GM19239 (cell line): ENCODE results near the gene HAGHL.
"Not testable (repeated sequence)": the region's sequence is repeated elsewhere in the genome, so short reads cannot be mapped to it uniquely, and the experiment has no call there.

Source experiments
- DNase-seq: peaks from one replicate; pipeline ENCODE4 v3.0.0; 2011; ENCODE audit warnings: low spot score; ENCODE audit not compliant: insufficient read length
- FAIRE-seq: peaks from 2 replicates; lab custom pipeline; 2011; peaks lifted over from hg19 to GRCh38; lab: Jason Lieb, UNC

Gene HAGHL

GRCh38 chr16:705431-706188, 21.3 kb upstream of the HAGHL start, which contains the start of gene FBXL16:
Gene FBXL16, minus strand, starts transcription at chr16:705801. Its CDS starts 8,396 bp downstream, at chr16:697405.
- FAIRE-seq = no peak
- no peak for DNase-seq

- FAIRE-seq = no peak
- DNase-seq = no peak
Measured at GRCh38 chr16:706189-707061, 20.5 kb upstream of the HAGHL start.

- DNase-seq (no peak), FAIRE-seq (no peak)
Measured at GRCh38 chr16:707062-707538, 19.8 kb upstream of the HAGHL start.

- DNase-seq = no peak
- FAIRE-seq = no peak
Measured at GRCh38 chr16:708019-708418, 18.9 kb upstream of the HAGHL start.

GRCh38 chr16:708959-709358, 17.9 kb upstream of the HAGHL start:
- DNase-seq = no peak
- FAIRE-seq = no peak

GRCh38 chr16:709566-710499, 17.1 kb upstream of the HAGHL start:
- no peak for DNase-seq
- FAIRE-seq = no peak

- FAIRE-seq = no peak
- no peak for DNase-seq
Measured at GRCh38 chr16:710500-711075, 16.3 kb upstream of the HAGHL start.

GRCh38 chr16:711084-711483, 15.8 kb upstream of the HAGHL start:
- FAIRE-seq (no peak), DNase-seq (no peak)

GRCh38 chr16:711548-712320, 15.2 kb upstream of the HAGHL start:
- FAIRE-seq (no peak), DNase-seq (peak; percentile 98)

GRCh38 chr16:712740-713250, 14.1 kb upstream of the HAGHL start:
- not testable (repeated sequence) for FAIRE-seq, DNase-seq

- DNase-seq (no peak), FAIRE-seq (no peak)
Measured at GRCh38 chr16:714079-714478, 12.8 kb upstream of the HAGHL start.

GRCh38 chr16:714558-715476, 12.1 kb upstream of the HAGHL start, which contains the start of gene METRN:
Gene METRN, plus strand, starts transcription at chr16:715118. Its CDS starts 172 bp downstream, at chr16:715290.
- FAIRE-seq (peak; percentile 84), DNase-seq (peak; percentile 99)

GRCh38 chr16:715477-716199, 11.3 kb upstream of the HAGHL start:
- DNase-seq (no peak), FAIRE-seq (no peak)

- FAIRE-seq (no peak), DNase-seq (no peak)
Measured at GRCh38 chr16:716200-716568, 10.7 kb upstream of the HAGHL start.

GRCh38 chr16:716768-717325, 10.1 kb upstream of the HAGHL start:
- no peak for DNase-seq
- FAIRE-seq = no peak

- no peak for DNase-seq
- no peak for FAIRE-seq
Measured at GRCh38 chr16:717450-718245, 9.3 kb upstream of the HAGHL start.
